AG08396 (cell line): ENCODE data around the gene SERPINH1.
A peak's percentile ranks its signal among the peaks of the same experiment; 100 is the strongest.

Experiments
- DNase-seq: peaks from one replicate; pipeline ENCODE4 v3.0.0; 2012; ENCODE audit warnings: low spot score, mixed read lengths

Gene SERPINH1

DNA sequence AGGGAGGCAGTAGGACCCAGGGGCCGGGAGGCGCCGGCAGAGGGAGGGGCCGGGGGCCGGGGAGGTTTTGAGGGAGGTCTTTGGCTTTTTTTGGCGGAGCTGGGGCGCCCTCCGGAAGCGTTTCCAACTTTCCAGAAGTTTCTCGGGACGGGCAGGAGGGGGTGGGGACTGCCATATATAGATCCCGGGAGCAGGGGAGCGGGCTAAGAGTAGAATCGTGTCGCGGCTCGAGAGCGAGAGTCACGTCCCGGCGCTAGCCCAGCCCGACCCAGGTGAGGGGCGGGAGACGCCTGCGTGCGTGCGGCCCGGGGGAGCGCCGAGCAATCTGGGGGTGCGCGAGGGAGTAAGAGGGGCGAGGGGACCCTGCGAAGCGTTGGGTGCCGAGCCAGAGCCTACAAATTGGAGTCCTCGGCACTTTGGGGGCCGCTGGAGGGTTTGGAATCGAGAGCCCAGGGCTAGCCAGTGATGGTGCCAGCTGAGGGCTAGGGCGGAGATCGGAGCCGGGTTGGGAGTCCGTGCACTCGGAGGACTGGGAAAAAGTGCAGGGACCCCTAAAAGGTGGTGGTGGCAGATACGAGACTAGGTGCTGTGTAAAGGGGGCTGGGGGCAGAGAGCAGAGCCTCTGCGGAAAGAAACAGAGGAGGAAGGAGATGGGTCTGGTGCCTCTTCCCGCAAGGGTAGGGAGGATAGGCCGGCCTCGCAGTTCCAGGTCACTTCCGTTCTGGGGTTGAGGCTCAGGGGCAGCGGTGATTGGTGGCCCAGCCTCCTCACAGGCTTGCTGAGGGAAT lies at the start of gene SERPINH1:
TSS of gene SERPINH1 (plus strand) at position 206 of the 788 bp plus-strand sequence. CDS start 4,097 bp downstream, outside the sequence.
- peak; percentile 86 for DNase-seq

DNA sequence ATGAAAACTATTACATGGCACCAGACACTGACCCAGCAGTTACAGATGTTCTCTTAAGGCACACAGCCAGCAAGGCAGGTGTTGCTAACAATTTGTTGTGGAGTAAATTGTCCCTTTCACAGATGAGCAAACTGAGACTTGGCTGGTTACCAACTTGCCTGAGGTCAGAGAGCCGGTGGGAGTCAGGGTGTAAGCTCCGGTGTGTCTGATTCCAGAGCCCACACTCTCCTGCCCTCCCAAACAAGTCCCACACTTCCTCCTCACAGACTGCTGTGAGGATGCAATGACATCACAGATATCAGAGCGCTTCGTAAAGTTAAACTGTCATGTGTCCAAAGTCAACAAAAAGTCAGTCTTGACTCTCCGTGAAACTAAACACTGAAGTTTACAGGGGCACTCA lies 48.8 kb upstream of the SERPINH1 start:
- peak; percentile 41 for DNase-seq

DNA sequence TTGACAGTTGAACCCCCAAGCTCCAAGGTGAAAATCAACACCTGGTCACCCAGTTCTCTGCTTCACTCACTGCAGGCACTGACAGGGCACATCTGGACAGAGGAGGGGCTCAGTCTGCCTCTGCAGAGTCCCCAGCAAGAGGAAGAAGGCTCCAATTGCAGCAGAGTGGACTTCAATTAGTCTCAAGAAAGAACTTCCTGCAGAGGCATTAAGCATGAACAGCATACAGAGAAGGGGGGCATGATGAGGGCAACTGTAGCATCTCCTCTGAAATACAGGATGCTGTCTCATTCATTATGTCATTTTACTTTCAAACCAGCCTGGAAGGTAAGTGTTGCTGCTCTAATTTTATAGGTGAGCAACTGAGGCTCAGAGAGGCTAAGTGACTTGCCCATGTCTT lies 47.5 kb upstream of the SERPINH1 start:
- no peak for DNase-seq

GRCh38 chr11:75516140-75516539 lies 45.9 kb upstream of the SERPINH1 start:
- no peak for DNase-seq

DNA sequence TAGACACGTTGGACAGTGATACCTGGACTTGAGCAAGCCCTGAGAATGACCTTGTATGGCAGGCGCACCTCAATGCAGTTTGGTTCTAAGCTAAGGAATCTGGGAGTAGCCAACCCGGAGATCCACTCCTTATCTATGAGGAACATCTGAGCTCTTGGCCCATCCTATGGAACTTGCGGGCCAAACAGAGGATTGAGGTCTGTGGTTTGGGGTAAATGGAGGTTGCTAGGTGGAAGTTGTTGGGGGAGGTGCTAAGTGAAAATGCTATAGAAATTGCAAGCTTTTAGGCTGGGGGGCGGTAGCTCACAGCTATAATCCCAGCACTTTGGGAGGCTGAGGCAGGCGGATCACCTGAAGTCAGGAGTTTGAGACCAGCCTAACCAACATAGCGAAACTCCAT lies 45.2 kb upstream of the SERPINH1 start:
- DNase-seq, result no peak

DNA sequence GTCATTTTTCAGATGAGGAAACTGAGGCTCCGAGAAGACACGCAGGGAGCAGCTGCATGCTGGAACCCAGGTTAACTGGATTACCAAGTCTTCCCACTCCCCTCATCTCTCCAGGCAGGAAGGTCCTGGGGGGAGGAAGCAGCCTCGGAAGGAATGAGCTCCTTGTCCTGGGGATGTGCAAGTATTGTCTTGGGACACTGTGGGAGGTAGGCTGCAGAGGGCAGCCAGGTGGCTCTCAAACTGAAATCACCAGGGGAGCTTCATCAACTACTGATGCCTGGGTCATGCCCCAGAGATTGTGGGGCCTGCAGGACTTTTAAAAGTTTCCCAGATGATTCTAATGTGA lies 43.9 kb upstream of the SERPINH1 start:
- no peak for DNase-seq

DNA sequence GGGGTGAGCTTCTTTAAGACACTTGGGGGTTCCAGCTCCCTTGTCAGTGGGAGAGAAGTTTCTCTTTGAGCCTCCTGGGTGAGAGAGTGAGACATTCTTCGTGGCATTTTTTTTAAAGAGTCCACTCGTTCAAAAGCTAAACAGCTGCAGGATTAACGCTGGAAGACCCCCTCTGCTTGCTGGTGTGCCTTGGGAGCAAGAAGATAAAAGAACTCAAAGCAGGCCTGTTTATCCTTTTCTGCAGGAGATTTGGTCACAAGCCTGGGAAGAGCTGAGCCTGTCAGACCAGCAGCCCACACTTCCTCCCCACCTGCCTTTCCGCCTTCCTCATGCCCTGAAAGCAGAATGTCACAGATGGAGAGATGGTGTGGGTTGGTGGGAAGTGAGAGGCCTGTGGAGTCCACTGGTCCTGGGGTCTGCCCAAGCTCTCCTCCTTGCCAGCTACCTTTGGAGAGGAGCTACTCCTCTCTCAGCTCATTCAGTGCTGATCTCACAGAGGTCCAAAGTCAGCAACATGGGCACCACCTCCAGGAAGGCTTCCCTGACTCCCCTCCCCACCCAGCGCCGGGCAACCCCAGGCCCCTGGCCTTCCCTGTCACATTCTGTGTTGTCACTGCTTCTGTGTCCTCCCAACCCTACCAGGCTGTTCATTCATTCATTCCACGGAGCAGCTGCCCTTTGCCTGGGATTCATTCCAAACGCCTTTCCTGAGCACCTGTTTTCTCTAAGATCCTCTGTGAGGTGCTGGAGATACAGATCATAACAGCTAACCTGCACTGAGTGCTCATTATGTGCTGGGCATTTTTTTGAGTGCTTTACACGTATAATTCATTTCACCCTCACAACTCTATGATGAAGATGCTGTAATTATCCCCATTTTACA lies 43.0 kb upstream of the SERPINH1 start:
- DNase-seq, result no peak

DNA sequence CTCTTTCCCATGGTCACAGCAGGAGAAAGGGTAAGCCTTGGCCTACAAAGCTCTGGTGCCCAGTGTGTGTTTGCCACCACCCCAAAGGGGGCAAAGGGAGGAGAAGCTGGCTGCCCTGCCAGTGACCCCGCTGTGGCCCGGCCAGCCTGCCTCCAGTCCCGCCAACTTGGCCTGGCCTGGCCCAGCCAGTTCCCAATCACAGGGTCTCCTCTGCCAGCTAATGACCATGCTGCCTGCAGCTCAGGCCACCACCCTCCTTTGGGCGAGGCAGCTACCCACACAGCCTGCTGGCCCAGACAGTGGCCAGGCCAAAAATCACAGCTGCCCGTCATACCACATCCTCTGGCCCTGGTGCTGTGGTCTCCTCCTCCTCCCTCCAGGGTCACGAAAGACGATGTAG lies 41.4 kb upstream of the SERPINH1 start:
- DNase-seq, result no peak

GRCh38 chr11:75522286-75523044 lies 39.6 kb upstream of the SERPINH1 start:
- DNase-seq, result no peak

GRCh38 chr11:75523189-75523588 lies 38.9 kb upstream of the SERPINH1 start:
- DNase-seq, result no peak

- no peak for DNase-seq
These were observed 38.0 kb upstream of the SERPINH1 start for GRCh38 chr11:75523811-75524664.

- DNase-seq, result no peak
These were observed 37.2 kb upstream of the SERPINH1 start for GRCh38 chr11:75524665-75525432.

GRCh38 chr11:75525433-75526191 lies 36.4 kb upstream of the SERPINH1 start, which contains the start of gene GDPD5:
Gene GDPD5, minus strand, starts transcription at chr11:75525941. Its CDS starts 48,206 bp downstream, at chr11:75477735.
- DNase-seq, result peak; percentile 98

- no peak for DNase-seq
These were observed 35.9 kb upstream of the SERPINH1 start for GRCh38 chr11:75526192-75526541.

DNA sequence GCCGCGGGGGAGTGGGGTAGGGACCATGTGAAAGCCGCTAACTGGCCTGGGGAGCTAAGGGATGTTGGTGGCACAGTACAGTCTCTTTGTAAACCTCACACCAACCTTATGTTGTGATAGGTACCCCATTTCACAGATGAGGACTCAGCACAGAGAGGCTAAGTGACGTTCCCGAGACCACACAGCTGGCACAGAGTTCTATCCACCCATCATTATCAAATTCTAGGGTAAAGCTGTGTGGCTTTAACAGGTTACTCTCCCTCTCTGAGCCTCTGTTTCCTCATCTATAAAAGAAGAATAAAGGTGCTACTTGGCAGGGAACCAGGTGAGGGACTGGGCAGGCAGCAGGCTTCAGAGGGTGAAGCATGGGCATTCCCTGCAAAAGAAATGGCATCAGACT lies 34.9 kb upstream of the SERPINH1 start:
- no peak for DNase-seq

- DNase-seq, result no peak
These were observed 33.9 kb upstream of the SERPINH1 start for GRCh38 chr11:75527938-75528735.

- no peak for DNase-seq
These were observed 31.5 kb upstream of the SERPINH1 start for GRCh38 chr11:75530577-75530976.

DNA sequence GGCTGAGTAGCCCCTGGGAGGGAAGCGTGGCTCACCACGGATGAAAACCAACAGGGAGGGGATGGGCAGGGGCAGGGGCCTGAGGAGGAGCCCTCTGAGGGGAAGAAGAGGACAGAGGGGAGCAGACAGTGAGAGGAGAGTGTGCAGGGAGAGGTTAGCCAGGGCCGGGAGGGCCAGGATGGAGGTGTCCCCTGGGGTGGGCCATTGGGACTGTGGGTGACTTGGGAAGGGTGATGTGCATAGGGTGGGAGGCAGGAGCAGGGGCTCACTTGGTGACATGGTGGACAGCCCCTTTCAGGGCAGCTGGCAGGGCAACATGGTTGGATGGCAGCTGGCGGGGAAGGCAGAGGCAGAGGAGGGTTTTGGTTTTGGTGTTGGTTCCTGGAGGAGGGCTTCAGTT lies 30.7 kb upstream of the SERPINH1 start:
- no peak for DNase-seq
